ENCODE results near the gene TNF. TPM values are rescaled to one million over a fixed set of nuclear protein-coding genes. Genes with fewer than 3 reads are reported as not detected.

Gene TNF
- total and polyA plus RNA-seq, 2 donors (not counting 1 experiment from before 2014, with no cell fraction given) = not detected

DNA sequence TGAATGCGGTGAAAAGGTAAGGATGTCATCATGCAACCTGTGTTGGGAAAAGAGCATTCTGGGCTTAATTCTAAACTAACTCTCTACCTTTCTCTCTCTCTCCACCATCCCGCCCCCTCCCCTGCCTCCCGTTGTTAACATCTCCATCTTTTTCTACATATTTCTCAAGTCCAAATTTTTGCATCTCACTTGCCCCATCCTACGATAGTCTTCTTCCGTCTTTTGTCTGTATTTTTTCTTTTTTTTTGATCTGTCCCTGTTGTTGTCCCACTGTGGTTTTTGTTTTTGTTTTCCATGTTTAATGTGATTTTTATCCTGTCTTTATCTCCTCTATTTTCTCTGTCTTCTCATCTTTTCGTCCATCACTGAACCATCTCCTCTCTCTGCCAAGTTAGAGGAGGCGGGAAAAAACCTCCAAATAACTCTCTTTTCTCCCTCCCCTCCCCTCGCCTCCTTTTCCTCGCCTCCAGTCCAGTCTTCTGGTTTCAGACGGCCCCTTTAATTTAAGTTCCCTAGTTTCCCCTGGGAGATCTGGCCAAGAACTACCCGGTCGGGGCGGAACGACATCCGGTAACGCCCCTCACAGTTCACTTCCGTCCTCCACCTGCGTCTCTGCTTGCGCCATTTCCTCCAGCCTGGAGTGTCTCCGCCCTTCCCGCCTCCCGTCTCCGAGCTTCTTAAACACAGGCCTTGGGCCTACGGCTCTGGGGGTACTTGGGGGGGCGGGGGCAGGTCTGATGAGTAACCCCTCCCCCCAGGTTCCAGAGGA, 28.2 kb upstream of the TNF start, which contains the start of gene NFKBIL1:
NFKBIL1 (plus strand) TSS at position 651 of the 769 bp plus-strand sequence; CDS start at position 738, 87 bp downstream.
- no peaks in the 10 kb centered on the region for H4K20me1 ChIP-seq (ENCODE audit: control insufficient read depth, extremely low read depth, insufficient read depth, low read length)

DNA sequence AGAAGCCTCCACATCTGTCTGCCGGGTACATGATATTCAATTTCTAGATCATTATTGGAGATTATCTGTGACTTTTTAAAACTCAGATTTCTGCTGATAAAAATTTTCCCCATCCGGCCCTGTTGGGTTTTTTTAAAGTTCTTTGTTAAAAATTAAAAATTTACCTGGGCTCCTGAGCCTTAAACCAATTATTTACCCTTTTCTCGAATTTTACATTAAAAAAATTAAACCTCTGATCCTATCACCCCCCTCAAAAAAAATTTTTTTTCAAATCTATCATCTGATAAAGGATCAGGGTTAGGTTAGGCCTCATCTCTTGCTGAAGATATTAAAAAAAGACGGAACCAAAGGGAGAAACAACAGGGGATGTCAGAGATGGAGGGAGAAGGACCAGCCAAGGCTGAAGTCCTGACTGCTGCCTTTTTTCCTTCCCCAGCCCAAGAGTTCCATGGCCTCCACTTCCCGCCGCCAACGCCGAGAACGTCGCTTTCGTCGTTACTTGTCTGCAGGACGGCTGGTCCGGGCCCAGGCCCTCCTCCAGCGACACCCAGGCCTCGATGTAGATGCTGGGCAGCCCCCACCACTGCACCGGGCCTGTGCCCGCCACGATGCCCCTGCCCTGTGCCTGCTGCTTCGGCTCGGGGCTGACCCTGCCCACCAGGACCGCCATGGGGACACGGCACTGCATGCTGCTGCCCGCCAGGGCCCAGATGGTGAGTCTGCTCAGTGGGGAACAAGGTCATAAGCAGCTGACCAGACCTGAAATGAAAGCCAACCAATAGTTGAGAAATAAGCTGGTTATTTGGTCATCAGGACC, 27.4 kb upstream of the TNF start:
- H3K36me3 ChIP-seq (ENCODE audit: control insufficient read depth, insufficient read depth, low read length) = no peaks in the 10 kb centered on the region

More for the DNA sequence above, 28.2 kb upstream of the TNF start, which contains the start of gene NFKBIL1:
- Histone ChIP-seq H3K27me3 (ENCODE audit: control insufficient read depth, insufficient read depth, low read length) (no peaks in the 10 kb centered on the region), H3K27ac (ENCODE audit: insufficient read depth, low read length) (peak within 1 kb of the TSS; percentile 87), H3K9me3 (ENCODE audit: control insufficient read depth, insufficient read depth, low read depth, low read length) (no peaks in the 10 kb centered on the region), H3K4me2 (ENCODE audit: extremely low read depth, insufficient read depth, low read length) (peak within 1 kb of the TSS; percentile 87), H3K4me1 (ENCODE audit: control insufficient read depth, extremely low read depth, insufficient read depth, low read length) (peaks cover 6% of the 10 kb centered on the region), H3K9ac (ENCODE audit: insufficient read depth, low read length) (peak within 1 kb of the TSS; percentile 74), H3K79me2 (ENCODE audit: control insufficient read depth, insufficient read depth, low read length) (peaks cover 8% of the 10 kb centered on the region), H3K4me3 (replicated peaks in 1 of 4; ENCODE audit: control extremely low read depth in 1 of 4, insufficient read depth in 1 of 4, low read depth in 3 of 4, low read length in 4 of 4) (peak within 1 kb of the TSS; percentile 51 to 76 (median 67)), H3K36me3 (ENCODE audit: control insufficient read depth, insufficient read depth, low read length) (no peaks in the 10 kb centered on the region), H2AFZ (ENCODE audit: low read length) (peak within 1 kb of the TSS; percentile 93)
- TF ChIP-seq EZH2 (IDR thresholded peaks at IDR 0.05; ENCODE audit: low read length, missing control alignments) = no peak
- TF ChIP-seq, protein P1, sequence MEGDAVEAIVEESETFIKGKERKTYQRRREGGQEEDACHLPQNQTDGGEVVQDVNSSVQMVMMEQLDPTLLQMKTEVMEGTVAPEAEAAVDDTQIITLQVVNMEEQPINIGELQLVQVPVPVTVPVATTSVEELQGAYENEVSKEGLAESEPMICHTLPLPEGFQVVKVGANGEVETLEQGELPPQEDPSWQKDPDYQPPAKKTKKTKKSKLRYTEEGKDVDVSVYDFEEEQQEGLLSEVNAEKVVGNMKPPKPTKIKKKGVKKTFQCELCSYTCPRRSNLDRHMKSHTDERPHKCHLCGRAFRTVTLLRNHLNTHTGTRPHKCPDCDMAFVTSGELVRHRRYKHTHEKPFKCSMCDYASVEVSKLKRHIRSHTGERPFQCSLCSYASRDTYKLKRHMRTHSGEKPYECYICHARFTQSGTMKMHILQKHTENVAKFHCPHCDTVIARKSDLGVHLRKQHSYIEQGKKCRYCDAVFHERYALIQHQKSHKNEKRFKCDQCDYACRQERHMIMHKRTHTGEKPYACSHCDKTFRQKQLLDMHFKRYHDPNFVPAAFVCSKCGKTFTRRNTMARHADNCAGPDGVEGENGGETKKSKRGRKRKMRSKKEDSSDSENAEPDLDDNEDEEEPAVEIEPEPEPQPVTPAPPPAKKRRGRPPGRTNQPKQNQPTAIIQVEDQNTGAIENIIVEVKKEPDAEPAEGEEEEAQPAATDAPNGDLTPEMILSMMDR (conservative IDR thresholded peaks at IDR 0.05 in 1 of 2, IDR thresholded peaks at IDR 0.05 in 1 of 2; ENCODE audit: low read depth in 1 of 2, low read length in 2 of 2) = no peak
- peak; percentile 98 to 99 for DNase-seq (ENCODE audit: low read depth in 2 of 2)

More for the DNA sequence above, 27.4 kb upstream of the TNF start:
- Histone ChIP-seq H3K4me3 (replicated peaks in 1 of 4; ENCODE audit: control extremely low read depth in 1 of 4, insufficient read depth in 1 of 4, low read depth in 3 of 4, low read length in 4 of 4) (peak overlapping the region; percentile 51 to 76 (median 67)), H3K9me3 (ENCODE audit: control insufficient read depth, insufficient read depth, low read depth, low read length) (no peaks in the 10 kb centered on the region), H3K27me3 (ENCODE audit: control insufficient read depth, insufficient read depth, low read length) (no peaks in the 10 kb centered on the region), H3K27ac (ENCODE audit: insufficient read depth, low read length) (peak overlapping the region; percentile 87), H3K79me2 (ENCODE audit: control insufficient read depth, insufficient read depth, low read length) (peaks cover 8% of the 10 kb centered on the region), H2AFZ (ENCODE audit: low read length) (no peak overlapping the region), H3K4me2 (ENCODE audit: extremely low read depth, insufficient read depth, low read length) (peak overlapping the region; percentile 80), H4K20me1 (ENCODE audit: control insufficient read depth, extremely low read depth, insufficient read depth, low read length) (no peaks in the 10 kb centered on the region), H3K4me1 (ENCODE audit: control insufficient read depth, extremely low read depth, insufficient read depth, low read length) (peaks cover 6% of the 10 kb centered on the region), H3K9ac (ENCODE audit: insufficient read depth, low read length) (peak overlapping the region; percentile 74)
- no peak for TF ChIP-seq EZH2 (IDR thresholded peaks at IDR 0.05; ENCODE audit: low read length, missing control alignments)
- TF ChIP-seq, protein P1 (conservative IDR thresholded peaks at IDR 0.05 in 1 of 2, IDR thresholded peaks at IDR 0.05 in 1 of 2; ENCODE audit: low read depth in 1 of 2, low read length in 2 of 2) = no peak
- DNase-seq (ENCODE audit: low read depth in 2 of 2) = no peak

Measured in fibroblast of lung (primary cell).